GM18858 (cell line): ENCODE results near the gene TRAP1.
A peak's percentile ranks its signal among the peaks of the same experiment; 100 is the strongest.

Source experiments
- ATAC-seq: cut with Tn5 transposase; IDR thresholded peaks from one replicate; pipeline ENCODE4 v1.9.1; 2021; ENCODE audit not compliant: unreplicated experiment

Gene TRAP1

GRCh38 chr16:3652373-3653195 is 64.7 kb downstream of the TRAP1 start:
- no peak for ATAC-seq

- ATAC-seq: no peak
These were observed 65.6 kb downstream of the TRAP1 start for GRCh38 chr16:3651461-3652372.

- ATAC-seq: no peak
These were observed 66.6 kb downstream of the TRAP1 start for GRCh38 chr16:3650631-3651265.

- no peak for ATAC-seq
These were observed 70.9 kb downstream of the TRAP1 start for GRCh38 chr16:3646348-3646920.

- no peak for ATAC-seq
These were observed 71.6 kb downstream of the TRAP1 start for GRCh38 chr16:3645504-3646347.

- ATAC-seq: no peak
These were observed 72.2 kb downstream of the TRAP1 start for GRCh38 chr16:3645108-3645503.

GRCh38 chr16:3643095-3643730 is 74.1 kb downstream of the TRAP1 start:
- no peak for ATAC-seq

- no peak for ATAC-seq
These were observed 74.8 kb downstream of the TRAP1 start for GRCh38 chr16:3642397-3643094.

GRCh38 chr16:3641801-3642396 is 75.4 kb downstream of the TRAP1 start:
- no peak for ATAC-seq

GRCh38 chr16:3640632-3641501 is 76.5 kb downstream of the TRAP1 start:
- ATAC-seq: no peak

- ATAC-seq: no peak
These were observed 77.1 kb downstream of the TRAP1 start for GRCh38 chr16:3640207-3640606.

- no peak for ATAC-seq
These were observed 78.2 kb downstream of the TRAP1 start for GRCh38 chr16:3638916-3639644.

GRCh38 chr16:3637371-3637923 is 79.9 kb downstream of the TRAP1 start:
- ATAC-seq: no peak

GRCh38 chr16:3625911-3626732 is 91.2 kb downstream of the TRAP1 start:
- peak; percentile 54 for ATAC-seq

GRCh38 chr16:3625331-3625730 is 92.0 kb downstream of the TRAP1 start:
- no peak for ATAC-seq

GRCh38 chr16:3623642-3624041 is 93.7 kb downstream of the TRAP1 start:
- ATAC-seq: no peak
